Cardiac atrium fibroblast (primary cell): ENCODE measurements around the gene AMOT. TPM values are rescaled to one million over a fixed set of nuclear protein-coding genes. Genes with fewer than 3 reads are reported as not detected.

Source experiments
- total RNA-seq: library from RNA; depleted of rRNA; stranded (reverse); fragments of >200 nt; gene quantifications from 2 replicates; pipeline ENCODE4 v1.2.3, GENCODE V29; 2015

The AMOT gene, protein sequence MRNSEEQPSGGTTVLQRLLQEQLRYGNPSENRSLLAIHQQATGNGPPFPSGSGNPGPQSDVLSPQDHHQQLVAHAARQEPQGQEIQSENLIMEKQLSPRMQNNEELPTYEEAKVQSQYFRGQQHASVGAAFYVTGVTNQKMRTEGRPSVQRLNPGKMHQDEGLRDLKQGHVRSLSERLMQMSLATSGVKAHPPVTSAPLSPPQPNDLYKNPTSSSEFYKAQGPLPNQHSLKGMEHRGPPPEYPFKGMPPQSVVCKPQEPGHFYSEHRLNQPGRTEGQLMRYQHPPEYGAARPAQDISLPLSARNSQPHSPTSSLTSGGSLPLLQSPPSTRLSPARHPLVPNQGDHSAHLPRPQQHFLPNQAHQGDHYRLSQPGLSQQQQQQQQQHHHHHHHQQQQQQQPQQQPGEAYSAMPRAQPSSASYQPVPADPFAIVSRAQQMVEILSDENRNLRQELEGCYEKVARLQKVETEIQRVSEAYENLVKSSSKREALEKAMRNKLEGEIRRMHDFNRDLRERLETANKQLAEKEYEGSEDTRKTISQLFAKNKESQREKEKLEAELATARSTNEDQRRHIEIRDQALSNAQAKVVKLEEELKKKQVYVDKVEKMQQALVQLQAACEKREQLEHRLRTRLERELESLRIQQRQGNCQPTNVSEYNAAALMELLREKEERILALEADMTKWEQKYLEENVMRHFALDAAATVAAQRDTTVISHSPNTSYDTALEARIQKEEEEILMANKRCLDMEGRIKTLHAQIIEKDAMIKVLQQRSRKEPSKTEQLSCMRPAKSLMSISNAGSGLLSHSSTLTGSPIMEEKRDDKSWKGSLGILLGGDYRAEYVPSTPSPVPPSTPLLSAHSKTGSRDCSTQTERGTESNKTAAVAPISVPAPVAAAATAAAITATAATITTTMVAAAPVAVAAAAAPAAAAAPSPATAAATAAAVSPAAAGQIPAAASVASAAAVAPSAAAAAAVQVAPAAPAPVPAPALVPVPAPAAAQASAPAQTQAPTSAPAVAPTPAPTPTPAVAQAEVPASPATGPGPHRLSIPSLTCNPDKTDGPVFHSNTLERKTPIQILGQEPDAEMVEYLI
- total RNA-seq = 1.8 TPM in 2 replicates

DNA sequence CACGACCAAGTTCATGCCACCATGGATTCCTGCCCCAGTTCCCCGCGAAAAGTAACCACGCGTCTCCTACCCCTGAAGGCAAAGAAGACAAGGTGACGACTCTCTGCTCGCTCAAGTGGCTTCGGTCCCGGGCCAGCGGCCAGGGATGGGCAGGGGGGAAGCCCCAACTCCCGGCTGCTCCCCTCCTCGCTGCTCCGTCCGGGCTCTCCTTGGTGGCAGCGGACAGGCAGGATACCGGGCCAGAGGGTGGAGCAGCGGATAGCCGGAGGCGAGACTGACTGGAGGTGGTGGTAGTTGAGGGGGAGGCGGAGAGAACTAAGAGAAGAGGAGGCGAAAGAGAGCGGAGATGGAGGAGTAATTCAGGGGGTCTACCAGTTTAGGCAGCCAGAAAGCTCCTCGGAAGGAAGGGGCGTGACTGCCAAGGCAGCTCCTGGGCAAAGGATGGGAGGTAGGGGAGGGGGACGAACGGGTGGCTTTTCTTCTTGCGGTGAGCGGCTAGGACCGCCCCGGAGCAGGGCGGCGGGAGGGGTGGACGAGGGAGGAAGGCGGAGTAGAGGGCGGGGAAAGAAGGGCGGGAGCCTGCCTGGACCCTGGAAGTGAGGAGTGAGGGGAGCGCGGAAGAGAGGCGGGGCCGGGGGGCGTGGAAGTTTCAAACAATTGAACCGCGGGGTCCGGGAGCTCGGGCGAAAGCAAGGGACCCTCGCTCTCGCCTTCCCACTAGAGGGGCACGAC is at the start of gene AMOT:
Gene AMOT (minus strand): TSS at position 450 of the 732 bp plus-strand sequence. CDS start 17,705 bp downstream, outside the sequence.

Other genes starting within 250 kb of the AMOT start
- not detected in 2 replicates for gene LHFPL1, start 160.9 kb downstream of the AMOT start, total RNA-seq